ENCODE data around the gene GLP1R. TPM values are rescaled to one million over a fixed set of nuclear protein-coding genes. Genes with fewer than 3 reads are reported as not detected.

GLP1R gene
- polyA plus RNA-seq, 2 of the 4 experiments (the other 2 are of a cell fraction), result not detected

GRCh38 chr6:39111280-39111679, 62.7 kb downstream of the GLP1R start:
- ChIA-PET POLR2A (no interaction called here), CTCF (interaction anchor here (1.3 kb wide), 1 partner anchor 199 kb away, joined by 4 read pairs; no protein-coding TSS in a partner anchor)
- peaks cover 10% of the 10 kb centered on the region for H3K4me1 ChIP-seq
- no peak overlapping the region for H3K4me2 ChIP-seq
- ATAC-seq (no peak), FAIRE-seq (no peak), DNase-seq (ENCODE audit: low read depth in 1 of 2, low spot score in 1 of 2) (no peak)
- WGBS (ENCODE audit: missing lambda C conversion rate), result 72% methylated on average over 5 of the region's 5 CpGs
- no peaks in the 10 kb centered on the region for H3K9me3 ChIP-seq
- H3K27ac ChIP-seq, result no peak overlapping the region
- no peak overlapping the region for H3K4me3 ChIP-seq
- TF ChIP-seq SMC3 (IDR thresholded peaks at IDR 0.05) (no peak), HDAC2 (IDR thresholded peaks at IDR 0.05) (no peak), ZNF302 (CRISPR knock-in tag; IDR thresholded peaks at IDR 0.05) (no peak), EP300 (IDR thresholded peaks at IDR 0.05) (no peak)

DNA sequence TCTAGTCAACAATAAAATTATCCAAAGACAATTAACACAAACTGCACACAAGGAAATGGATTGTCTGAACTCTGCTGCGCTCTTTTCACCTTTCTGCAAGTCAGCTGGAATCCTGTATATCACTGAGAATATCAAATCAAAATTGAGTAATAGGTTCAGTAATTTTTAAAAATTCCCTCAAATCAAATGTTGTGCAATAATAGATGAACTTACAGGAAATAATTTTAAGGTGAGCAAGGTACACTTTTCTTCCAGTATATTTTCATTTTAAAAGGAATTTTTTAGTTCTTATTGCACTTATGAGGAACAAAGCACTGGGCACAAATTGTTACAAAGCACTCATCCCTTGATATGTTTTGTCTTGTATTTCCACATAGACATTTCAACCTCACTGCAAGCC, 65.2 kb downstream of the GLP1R start:
- POLR2A ChIA-PET, result no interaction called here

GRCh38 chr6:39114388-39114703, 65.8 kb downstream of the GLP1R start:
- Histone ChIP-seq H3K27ac (peak overlapping the region; percentile 96 to 98), H3K4me3 (peak overlapping the region; percentile 63), H3K4me2 (peak overlapping the region; percentile 94), H3K9me3 (no peaks in the 10 kb centered on the region), H3K4me1 (peaks cover 10% of the 10 kb centered on the region)
- ChIA-PET CTCF (interaction anchor here (0.6 to 1.6 kb wide), 3 partner anchors 52 to 325 kb away, joined by 3 read pairs; no protein-coding TSS in a partner anchor), POLR2A (interaction anchor here (0.6 to 1.5 kb wide), 6 partner anchors 9 to 119 kb away, joined by 3 to 5 read pairs (median 4); no protein-coding TSS in a partner anchor)
- ATAC-seq (peak; percentile 57 to 65), FAIRE-seq (no peak), DNase-seq (ENCODE audit: low read depth in 1 of 2, low spot score in 1 of 2) (peak in 1 of 2 experiments; percentile 5)
- no peak for TF ChIP-seq POLR2AphosphoS2 (conservative IDR thresholded peaks at IDR 0.05; ENCODE audit: low read length)
- no peak for TF ChIP-seq ZSCAN20 (CRISPR knock-in tag; IDR thresholded peaks at IDR 0.05)
- TF ChIP-seq ELK1 (IDR thresholded peaks at IDR 0.05; ENCODE audit: low read depth, low read length), result no peak
- TF ChIP-seq ESRRA (IDR thresholded peaks at IDR 0.05; ENCODE audit: borderline replicate concordance, low read length), result no peak
- TF ChIP-seq CBX8 (IDR thresholded peaks at IDR 0.05), result no peak
- TF ChIP-seq, protein P1, sequence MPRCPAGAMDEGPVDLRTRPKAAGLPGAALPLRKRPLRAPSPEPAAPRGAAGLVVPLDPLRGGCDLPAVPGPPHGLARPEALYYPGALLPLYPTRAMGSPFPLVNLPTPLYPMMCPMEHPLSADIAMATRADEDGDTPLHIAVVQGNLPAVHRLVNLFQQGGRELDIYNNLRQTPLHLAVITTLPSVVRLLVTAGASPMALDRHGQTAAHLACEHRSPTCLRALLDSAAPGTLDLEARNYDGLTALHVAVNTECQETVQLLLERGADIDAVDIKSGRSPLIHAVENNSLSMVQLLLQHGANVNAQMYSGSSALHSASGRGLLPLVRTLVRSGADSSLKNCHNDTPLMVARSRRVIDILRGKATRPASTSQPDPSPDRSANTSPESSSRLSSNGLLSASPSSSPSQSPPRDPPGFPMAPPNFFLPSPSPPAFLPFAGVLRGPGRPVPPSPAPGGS (IDR thresholded peaks at IDR 0.05), result no peak
- no peak for TF ChIP-seq SREBF2 (IDR thresholded peaks at IDR 0.05)
- TF ChIP-seq TFCP2L1 (CRISPR knock-in tag; IDR thresholded peaks at IDR 0.05), result no peak
- no peak for TF ChIP-seq CHD4 (IDR thresholded peaks at IDR 0.05; ENCODE audit: borderline replicate concordance)
- TF ChIP-seq NFE2L2 (conservative IDR thresholded peaks at IDR 0.05; ENCODE audit: low read length), result no peak
- no peak for TF ChIP-seq JUN (IDR thresholded peaks at IDR 0.05)
- TF ChIP-seq RAD21 (conservative IDR thresholded peaks at IDR 0.05 in 1 of 2, IDR thresholded peaks at IDR 0.05 in 1 of 2), result no peak
- TF ChIP-seq SMC3 (IDR thresholded peaks at IDR 0.05), result no peak
- TF ChIP-seq, protein P2, sequence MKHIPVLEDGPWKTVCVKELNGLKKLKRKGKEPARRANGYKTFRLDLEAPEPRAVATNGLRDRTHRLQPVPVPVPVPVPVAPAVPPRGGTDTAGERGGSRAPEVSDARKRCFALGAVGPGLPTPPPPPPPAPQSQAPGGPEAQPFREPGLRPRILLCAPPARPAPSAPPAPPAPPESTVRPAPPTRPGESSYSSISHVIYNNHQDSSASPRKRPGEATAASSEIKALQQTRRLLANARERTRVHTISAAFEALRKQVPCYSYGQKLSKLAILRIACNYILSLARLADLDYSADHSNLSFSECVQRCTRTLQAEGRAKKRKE (CRISPR knock-in tag; IDR thresholded peaks at IDR 0.05; ENCODE audit: low read depth), result no peak
- TF ChIP-seq HOXB5 (CRISPR knock-in tag; IDR thresholded peaks at IDR 0.05), result no peak
- TF ChIP-seq, protein P3, sequence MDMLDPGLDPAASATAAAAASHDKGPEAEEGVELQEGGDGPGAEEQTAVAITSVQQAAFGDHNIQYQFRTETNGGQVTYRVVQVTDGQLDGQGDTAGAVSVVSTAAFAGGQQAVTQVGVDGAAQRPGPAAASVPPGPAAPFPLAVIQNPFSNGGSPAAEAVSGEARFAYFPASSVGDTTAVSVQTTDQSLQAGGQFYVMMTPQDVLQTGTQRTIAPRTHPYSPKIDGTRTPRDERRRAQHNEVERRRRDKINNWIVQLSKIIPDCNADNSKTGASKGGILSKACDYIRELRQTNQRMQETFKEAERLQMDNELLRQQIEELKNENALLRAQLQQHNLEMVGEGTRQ (IDR thresholded peaks at IDR 0.05), result no peak
- 1% methylated on average over 10 of the region's 11 CpGs for WGBS (ENCODE audit: missing lambda C conversion rate)

More for the DNA sequence above, 65.2 kb downstream of the GLP1R start:
- TF ChIP-seq CEBPB (IDR thresholded peaks at IDR 0.05) (peak; percentile 21 to 45; a peak in 2 of 4 replicates), CTCF (IDR thresholded peaks at IDR 0.05) (no peak)
- WGBS (ENCODE audit: missing lambda C conversion rate), result 95% methylated on average over 1 of the region's 1 CpG
- FAIRE-seq, result no peak
- Histone ChIP-seq H3K27ac (peak overlapping the region in 1 of 2 experiments; percentile 96; a peak in 2 of 6 replicates), H3K4me1 (peaks cover 10% of the 10 kb centered on the region), H3K4me3 (peak overlapping the region; percentile 63), H3K4me2 (peak overlapping the region; percentile 94), H3K9me3 (no peaks in the 10 kb centered on the region)
- DNase-seq (ENCODE audit: low read depth in 1 of 2, low spot score in 1 of 2), result no peak
- ATAC-seq, result no peak
- CTCF ChIA-PET, result interaction anchor here (0.6 to 1.6 kb wide), 2 partner anchors 53 to 324 kb away, joined by 3 read pairs; no protein-coding TSS in a partner anchor

Measured in A549 (cell line).